Caco-2 (cell line): ENCODE data around the gene AARS2. TPM values are rescaled to one million over a fixed set of nuclear protein-coding genes. Genes with fewer than 3 reads are reported as not detected.

Experiments
- BruUV-seq: library from RNA; stranded (reverse); fragments of 400-500 nt; replicated peaks from 2 replicates; lab custom pipeline; 2021; lab: Mats Ljungman, UMichigan
- CTCF ChIA-PET: fragments of 300-600 bp; sonication (Branson Sonifier 250); formaldehyde crosslinking; loops from one replicate; lab custom pipeline; 2022; ENCODE audit warnings: antibody characterized with exemption; lab: Charles Lee
- POLR2A ChIA-PET: fragments of 300-600 bp; sonication (Branson Sonifier 250); formaldehyde crosslinking; loops from one replicate; lab custom pipeline; 2022; ENCODE audit warnings: antibody characterized with exemption; lab: Charles Lee
- DNase-seq, 2 experiments: peaks; one replicate each; pipeline versions ENCODE4 v3.0.0 to v3.0.0-alpha.2; 2020 to 2022
- H3K27me3 ChIP-seq: replicated peaks from 2 replicates; pipeline ENCODE4 v1.6.0; 2011; ENCODE audit warnings: low read length; ENCODE audit not compliant: control insufficient read depth, insufficient read depth
- H3K36me3 ChIP-seq: 2 replicates; pipeline ENCODE4 v1.5.1; 2011; ENCODE audit warnings: low read length; ENCODE audit not compliant: control insufficient read depth, insufficient read depth
- H3K4me1 ChIP-seq: fragments of 250-450 bp; sonication (Bioruptor Pico); 2 replicates; pipeline ENCODE4 v1.5.1; 2020; ENCODE audit warnings: mild to moderate bottlenecking
- H3K4me3 ChIP-seq: 2 replicates; pipeline ENCODE4 v1.5.1; 2011; ENCODE audit warnings: low read depth, mild to moderate bottlenecking, control low read depth, low read length
- H3K9me3 ChIP-seq: fragments of 250-450 bp; sonication (Bioruptor Pico); 2 replicates; pipeline ENCODE4 v1.5.1; 2020; ENCODE audit warnings: mild to moderate bottlenecking, moderate library complexity
- H3K27ac Mint-ChIP-seq: one replicate; pipeline ENCODE4 v1.8.0; 2022; ENCODE audit warnings: mixed read lengths; ENCODE audit not compliant: unreplicated experiment
- H3K27me3 Mint-ChIP-seq: one replicate; pipeline ENCODE4 v1.8.0; 2022; ENCODE audit warnings: mixed read lengths; ENCODE audit not compliant: insufficient read depth, unreplicated experiment
- H3K36me3 Mint-ChIP-seq: one replicate; pipeline ENCODE4 v1.8.0; 2022; ENCODE audit warnings: mild to moderate bottlenecking, mixed read lengths; ENCODE audit not compliant: insufficient read depth, unreplicated experiment
- H3K4me1 Mint-ChIP-seq: one replicate; pipeline ENCODE4 v1.8.0; 2022; ENCODE audit warnings: low read depth, mixed read lengths; ENCODE audit not compliant: unreplicated experiment
- H3K4me3 Mint-ChIP-seq: one replicate; pipeline ENCODE4 v1.8.0; 2022; ENCODE audit warnings: mild to moderate bottlenecking, moderate library complexity, mixed read lengths; ENCODE audit not compliant: unreplicated experiment
- H3K9me3 Mint-ChIP-seq: one replicate; pipeline ENCODE4 v1.8.0; 2022; ENCODE audit warnings: mixed read lengths; ENCODE audit not compliant: unreplicated experiment
- intact Hi-C: fragments of 100-400 bp; cut with micrococcal nuclease; formaldehyde crosslinking; loops from one replicate; pipeline ENCODE4 v1.10.0; 2022; ENCODE audit not compliant: unreplicated experiment
- total RNA-seq: library from RNA; stranded (reverse); gene quantifications from 2 replicates; pipeline ENCODE4 v1.2.3, GENCODE V29; 2022
- TF ChIP-seq, protein P1 (sequence below), 2 experiments: fragments of 200-600 bp in 1 of 2; IDR thresholded peaks; 1 replicate in 1 of 2; 2 replicates in 1 of 2; pipeline versions ENCODE4 v1.5.1 to v1.8.0; 2011 to 2022; ENCODE audit warnings: antibody characterized with exemption in 1 of 2, control low read depth in 1 of 2, inconsistent platforms in 1 of 2, low read depth in 1 of 2, low read length in 1 of 2, mild to moderate bottlenecking in 1 of 2, moderate library complexity in 1 of 2; ENCODE audit not compliant: insufficient read depth in 1 of 2, severe bottlenecking in 1 of 2, unreplicated experiment in 1 of 2

AARS2 gene
- total RNA-seq, 1 experiment from 2014 or later, result 20.5 TPM

DNA sequence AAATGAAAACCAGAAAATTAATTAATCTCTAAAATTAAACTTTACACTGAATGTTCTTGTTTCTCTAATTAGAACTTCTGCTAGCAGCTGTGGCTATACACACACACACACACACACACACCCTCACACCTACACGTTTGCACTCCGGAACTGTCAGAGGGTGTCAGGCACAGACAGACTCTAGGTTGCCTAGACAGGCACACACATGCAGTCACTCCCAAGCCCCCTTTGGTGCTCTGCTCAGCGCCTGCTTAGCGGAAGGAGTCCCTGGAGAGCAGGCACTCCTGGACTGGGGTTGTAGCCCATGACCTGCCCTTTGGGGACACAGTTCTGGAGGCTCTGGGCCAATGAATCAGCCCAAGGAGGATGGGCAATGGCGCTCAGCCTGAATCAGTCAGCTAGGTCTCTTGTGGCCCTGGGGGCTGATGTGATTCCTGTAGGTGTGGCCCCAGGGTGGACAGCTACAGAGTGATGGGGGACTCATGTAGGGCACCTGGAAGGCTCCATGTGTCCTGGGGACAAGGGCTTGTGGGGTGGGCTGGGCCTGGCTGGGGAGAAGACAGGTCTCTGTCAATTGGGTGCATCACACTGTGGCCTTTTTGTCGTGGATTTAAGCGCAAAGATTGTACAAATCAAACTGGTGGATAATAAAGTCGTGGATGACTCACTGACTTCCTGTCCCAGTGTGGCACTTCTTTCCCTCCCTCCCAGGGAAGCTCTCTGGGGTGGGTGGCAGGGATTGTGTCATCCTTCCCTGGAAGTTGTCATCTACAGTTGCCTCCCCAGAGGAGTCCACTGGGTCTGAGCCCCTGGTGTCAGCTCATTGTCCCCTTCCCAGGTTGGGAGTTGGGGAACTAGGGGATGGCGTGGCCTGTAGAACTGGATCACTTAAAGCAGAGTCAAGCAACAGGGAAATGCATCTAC lies 34.1 kb downstream of the AARS2 start:
- CTCF ChIA-PET, result no interaction called here
- H3K36me3 ChIP-seq, result no peaks in the 10 kb centered on the region
- 0 out of 2 replicates have a peak, but pooled peaks cover 1% of the 10 kb centered on the region for H3K27me3 ChIP-seq

DNA sequence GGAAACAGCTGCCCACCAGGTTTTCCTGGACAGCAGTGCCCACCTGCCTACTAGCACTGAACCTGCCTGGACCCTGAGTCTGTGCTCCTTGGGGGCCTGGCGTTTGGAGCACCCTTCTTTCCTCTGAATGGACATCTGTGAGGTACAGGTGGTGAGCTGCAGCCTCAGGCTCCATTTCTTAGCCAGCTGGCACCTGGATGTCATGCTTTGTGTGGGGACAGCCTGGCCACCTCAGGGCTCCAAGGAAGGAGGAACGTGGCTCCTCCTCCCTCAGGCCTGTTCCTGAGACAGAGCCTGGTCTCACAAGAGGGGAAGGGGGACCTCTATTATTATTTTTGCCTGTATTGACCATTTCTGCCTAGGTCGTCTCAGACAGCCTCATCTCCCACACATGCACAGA lies 34.8 kb downstream of the AARS2 start:
- no peaks in the 10 kb centered on the region for H3K4me1 Mint-ChIP-seq
- Histone ChIP-seq H3K9me3 (no peaks in the 10 kb centered on the region), H3K4me3 (no peak overlapping the region), H3K4me1 (no peaks in the 10 kb centered on the region), H3K27me3 (0 out of 2 replicates have a peak, but pooled peaks cover 1% of the 10 kb centered on the region), H3K36me3 (no peaks in the 10 kb centered on the region)
- no TSS peak for BruUV-seq
- H3K27ac Mint-ChIP-seq, result no peak overlapping the region
- POLR2A ChIA-PET, result no interaction called here
- TF ChIP-seq, protein P1, sequence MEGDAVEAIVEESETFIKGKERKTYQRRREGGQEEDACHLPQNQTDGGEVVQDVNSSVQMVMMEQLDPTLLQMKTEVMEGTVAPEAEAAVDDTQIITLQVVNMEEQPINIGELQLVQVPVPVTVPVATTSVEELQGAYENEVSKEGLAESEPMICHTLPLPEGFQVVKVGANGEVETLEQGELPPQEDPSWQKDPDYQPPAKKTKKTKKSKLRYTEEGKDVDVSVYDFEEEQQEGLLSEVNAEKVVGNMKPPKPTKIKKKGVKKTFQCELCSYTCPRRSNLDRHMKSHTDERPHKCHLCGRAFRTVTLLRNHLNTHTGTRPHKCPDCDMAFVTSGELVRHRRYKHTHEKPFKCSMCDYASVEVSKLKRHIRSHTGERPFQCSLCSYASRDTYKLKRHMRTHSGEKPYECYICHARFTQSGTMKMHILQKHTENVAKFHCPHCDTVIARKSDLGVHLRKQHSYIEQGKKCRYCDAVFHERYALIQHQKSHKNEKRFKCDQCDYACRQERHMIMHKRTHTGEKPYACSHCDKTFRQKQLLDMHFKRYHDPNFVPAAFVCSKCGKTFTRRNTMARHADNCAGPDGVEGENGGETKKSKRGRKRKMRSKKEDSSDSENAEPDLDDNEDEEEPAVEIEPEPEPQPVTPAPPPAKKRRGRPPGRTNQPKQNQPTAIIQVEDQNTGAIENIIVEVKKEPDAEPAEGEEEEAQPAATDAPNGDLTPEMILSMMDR (IDR thresholded peaks at IDR 0.05; ENCODE audit: insufficient read depth in 1 of 2, low read depth in 1 of 2, low read length in 1 of 2, severe bottlenecking in 1 of 2, unreplicated experiment in 1 of 2), result no peak
- no peaks in the 10 kb centered on the region for H3K36me3 Mint-ChIP-seq
- intact Hi-C loops, result no loop called here
- H3K4me3 Mint-ChIP-seq, result no peak overlapping the region
- no peak for DNase-seq
- CTCF ChIA-PET, result no interaction called here
- H3K9me3 Mint-ChIP-seq, result no peaks in the 10 kb centered on the region
- peaks cover 27% of the 10 kb centered on the region for H3K27me3 Mint-ChIP-seq

More for the DNA sequence above, 34.1 kb downstream of the AARS2 start:
- H3K27me3 Mint-ChIP-seq, result peaks cover 32% of the 10 kb centered on the region
- H3K4me1 ChIP-seq, result no peaks in the 10 kb centered on the region
- H3K27ac Mint-ChIP-seq, result no peak overlapping the region
- TF ChIP-seq, protein P1 (IDR thresholded peaks at IDR 0.05; ENCODE audit: insufficient read depth in 1 of 2, low read depth in 1 of 2, low read length in 1 of 2, severe bottlenecking in 1 of 2, unreplicated experiment in 1 of 2), result no peak
- no peaks in the 10 kb centered on the region for H3K9me3 Mint-ChIP-seq
- intact Hi-C loops, result no loop called here
- H3K36me3 Mint-ChIP-seq, result no peaks in the 10 kb centered on the region
- H3K4me3 ChIP-seq, result no peak overlapping the region
- POLR2A ChIA-PET, result no interaction called here
- BruUV-seq, result no TSS peak
- no peaks in the 10 kb centered on the region for H3K4me1 Mint-ChIP-seq
- H3K4me3 Mint-ChIP-seq, result no peak overlapping the region
- no peak for DNase-seq
- H3K9me3 ChIP-seq, result no peaks in the 10 kb centered on the region

DNA sequence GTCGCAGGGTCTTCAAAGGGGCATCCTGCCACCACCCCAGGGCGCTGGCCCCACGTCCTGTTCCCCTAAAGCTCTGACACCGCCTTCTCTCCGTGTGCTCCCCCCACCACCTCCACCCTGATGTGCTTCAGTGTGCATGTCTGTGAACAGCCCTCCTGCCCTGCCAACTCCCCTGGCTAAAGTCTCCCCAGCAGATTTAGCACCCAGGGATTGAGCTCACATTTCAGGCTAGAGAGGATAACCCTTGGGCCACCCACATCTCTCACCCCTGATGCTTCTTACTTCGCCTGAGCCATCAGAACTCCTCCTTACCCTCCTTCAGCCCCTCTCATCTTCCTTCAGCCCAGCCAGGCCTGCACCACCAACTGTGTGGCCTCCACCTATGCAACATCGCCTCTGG lies 35.4 kb downstream of the AARS2 start:
- CTCF ChIA-PET, result no interaction called here
- intact Hi-C loops, result no loop called here

More for the DNA sequence above, 35.4 kb downstream of the AARS2 start:
- H3K36me3 Mint-ChIP-seq, result no peaks in the 10 kb centered on the region
- H3K36me3 ChIP-seq, result no peaks in the 10 kb centered on the region
- no peaks in the 10 kb centered on the region for H3K4me1 ChIP-seq
- no peak overlapping the region for H3K4me3 Mint-ChIP-seq
- TF ChIP-seq, protein P1 (IDR thresholded peaks at IDR 0.05; ENCODE audit: insufficient read depth in 1 of 2, low read depth in 1 of 2, low read length in 1 of 2, severe bottlenecking in 1 of 2, unreplicated experiment in 1 of 2), result no peak
- H3K27me3 ChIP-seq, result 0 out of 2 replicates have a peak, but pooled peaks cover 1% of the 10 kb centered on the region
- H3K9me3 ChIP-seq, result no peaks in the 10 kb centered on the region
- peaks cover 29% of the 10 kb centered on the region for H3K27me3 Mint-ChIP-seq
- no TSS peak for BruUV-seq
- DNase-seq, result no peak
- H3K4me1 Mint-ChIP-seq, result no peaks in the 10 kb centered on the region
- H3K9me3 Mint-ChIP-seq, result no peaks in the 10 kb centered on the region
- H3K4me3 ChIP-seq, result no peak overlapping the region
- H3K27ac Mint-ChIP-seq, result no peak overlapping the region
- POLR2A ChIA-PET, result no interaction called here
